ENCODE measurements around the gene STT3B.

DNA sequence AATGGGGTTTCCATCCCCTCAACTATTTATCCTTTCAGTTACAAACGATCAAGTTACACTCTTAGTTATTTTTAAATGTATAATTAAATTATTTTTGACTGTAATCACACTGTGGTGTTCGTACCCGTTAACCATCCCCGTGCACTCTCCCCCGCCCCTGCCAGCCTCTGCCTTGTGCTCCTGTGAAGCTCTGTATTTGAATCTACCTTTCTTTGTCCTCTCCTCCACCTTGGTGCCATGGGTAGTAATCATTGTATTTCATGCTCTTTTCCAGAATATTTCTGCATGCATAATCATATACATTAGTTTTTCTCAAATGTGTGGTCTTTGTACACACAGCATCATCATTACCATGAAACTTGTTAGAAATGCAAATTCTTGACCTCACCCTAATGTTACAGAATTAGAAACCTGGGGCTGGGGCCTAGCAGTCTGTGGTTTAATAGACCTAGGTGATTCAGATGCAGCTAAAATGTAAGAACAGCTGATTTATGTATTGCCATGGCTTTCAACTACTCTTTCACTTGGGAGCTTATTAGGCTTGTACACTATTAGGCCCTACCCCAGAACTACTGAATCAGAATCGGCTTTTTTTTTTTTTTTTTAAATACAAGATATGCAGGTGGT, 91.5 kb downstream of the STT3B start:
- TF ChIP-seq, protein P1, sequence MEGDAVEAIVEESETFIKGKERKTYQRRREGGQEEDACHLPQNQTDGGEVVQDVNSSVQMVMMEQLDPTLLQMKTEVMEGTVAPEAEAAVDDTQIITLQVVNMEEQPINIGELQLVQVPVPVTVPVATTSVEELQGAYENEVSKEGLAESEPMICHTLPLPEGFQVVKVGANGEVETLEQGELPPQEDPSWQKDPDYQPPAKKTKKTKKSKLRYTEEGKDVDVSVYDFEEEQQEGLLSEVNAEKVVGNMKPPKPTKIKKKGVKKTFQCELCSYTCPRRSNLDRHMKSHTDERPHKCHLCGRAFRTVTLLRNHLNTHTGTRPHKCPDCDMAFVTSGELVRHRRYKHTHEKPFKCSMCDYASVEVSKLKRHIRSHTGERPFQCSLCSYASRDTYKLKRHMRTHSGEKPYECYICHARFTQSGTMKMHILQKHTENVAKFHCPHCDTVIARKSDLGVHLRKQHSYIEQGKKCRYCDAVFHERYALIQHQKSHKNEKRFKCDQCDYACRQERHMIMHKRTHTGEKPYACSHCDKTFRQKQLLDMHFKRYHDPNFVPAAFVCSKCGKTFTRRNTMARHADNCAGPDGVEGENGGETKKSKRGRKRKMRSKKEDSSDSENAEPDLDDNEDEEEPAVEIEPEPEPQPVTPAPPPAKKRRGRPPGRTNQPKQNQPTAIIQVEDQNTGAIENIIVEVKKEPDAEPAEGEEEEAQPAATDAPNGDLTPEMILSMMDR (IDR thresholded peaks at IDR 0.05 in 4 of 5, conservative IDR thresholded peaks at IDR 0.05 in 1 of 5): no peak
- TF ChIP-seq POLR2A (IDR thresholded peaks at IDR 0.05): no peak
